Stimulated activated CD8-positive, alpha-beta memory T cell treated with anti-CD3 and anti-CD28 coated beads, Interleukin-7, amount 100 ng/mL, for 48 hours (primary cell): Measurements from ENCODE around the gene ABHD17C.
"Not testable (repeated sequence)": the region's sequence is repeated elsewhere in the genome, so short reads cannot be mapped to it uniquely, and the experiment has no call there.

Experiments used
- DNase-seq, 2 donors: peaks; one replicate each; pipeline ENCODE4 v3.0.0-alpha.2; 2020; ENCODE audit warnings: low read depth in 1 of 2; ENCODE audit errors: extremely low read depth in 1 of 2

The ABHD17C gene

GRCh38 chr15:80760960-80761359 lies 65.8 kb downstream of the ABHD17C start:
- no peak for DNase-seq

- no peak for DNase-seq
These were observed 66.6 kb downstream of the ABHD17C start for GRCh38 chr15:80761754-80762153.

DNA sequence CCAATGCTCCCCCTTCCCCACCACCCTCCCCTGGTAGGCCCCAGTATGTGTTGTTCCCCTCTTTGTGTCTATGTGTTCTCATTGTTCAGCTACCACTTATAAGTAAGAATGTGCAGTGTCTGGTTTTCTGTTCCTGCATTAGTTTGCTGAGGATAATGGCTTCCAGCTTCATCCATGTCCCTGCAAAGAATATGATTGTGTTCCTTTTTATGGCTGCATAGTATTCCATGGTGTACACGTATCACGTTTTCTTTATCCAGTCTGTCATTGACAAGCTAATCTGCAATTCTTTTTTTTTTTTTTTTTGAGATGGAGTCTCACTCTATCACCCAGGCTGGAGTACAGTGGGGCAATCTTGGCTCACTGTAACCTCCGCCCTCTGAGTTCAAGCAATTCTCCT lies 68.1 kb downstream of the ABHD17C start:
- DNase-seq = not testable (repeated sequence)

- DNase-seq = no peak
These were observed 69.4 kb downstream of the ABHD17C start for GRCh38 chr15:80764535-80764934.

DNA sequence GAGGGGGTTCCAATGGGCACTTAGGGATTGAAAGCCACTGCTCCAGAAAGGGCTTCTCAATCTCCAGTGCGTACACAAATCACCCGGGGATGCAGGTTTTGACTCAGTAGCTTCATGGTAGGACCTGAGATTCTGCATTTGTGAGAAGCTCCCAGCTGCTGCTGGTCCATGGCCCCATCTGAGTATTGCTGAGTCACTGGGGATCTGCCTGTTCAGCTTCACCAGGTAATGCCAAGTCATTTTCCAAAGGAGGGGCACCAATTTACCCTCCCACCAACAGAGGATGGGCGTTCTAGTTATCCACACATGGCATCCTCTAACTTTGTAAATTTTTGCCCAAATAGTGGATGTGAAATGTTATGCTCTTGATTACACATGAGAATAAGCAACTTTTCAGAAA lies 71.2 kb downstream of the ABHD17C start:
- no peak for DNase-seq

- no peak for DNase-seq
These were observed 73.0 kb downstream of the ABHD17C start for GRCh38 chr15:80768158-80768557.

DNA sequence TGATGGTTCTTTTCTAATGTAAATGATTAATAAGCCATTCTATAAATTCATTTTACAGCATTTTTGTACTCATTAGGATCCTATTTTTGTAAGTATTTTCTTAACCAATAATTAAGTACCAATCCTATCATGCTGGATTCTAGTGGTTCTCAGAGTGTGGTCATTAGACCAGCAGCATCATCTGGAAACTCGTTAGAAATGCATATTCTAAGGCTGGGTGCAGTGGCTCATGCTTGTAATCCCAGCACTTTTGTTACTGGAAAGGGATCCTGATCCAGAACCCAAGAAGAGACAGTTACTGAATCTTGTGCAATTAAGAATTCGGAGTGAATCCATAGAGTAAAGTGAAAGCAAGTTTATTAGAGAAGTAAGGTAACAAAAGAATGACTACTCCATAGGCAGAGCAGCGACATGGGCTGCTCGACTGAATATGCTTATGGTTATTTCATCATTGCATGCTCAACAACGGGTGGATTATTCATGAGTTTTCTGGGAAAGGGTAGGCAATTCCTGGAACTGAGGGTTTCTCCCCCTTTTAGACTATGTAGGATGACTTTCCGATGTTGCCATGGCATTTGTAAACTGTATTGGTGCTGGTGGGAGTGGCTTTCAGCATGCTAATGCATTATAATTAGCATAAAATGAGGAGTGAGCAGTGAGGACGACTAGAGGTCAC lies 74.2 kb downstream of the ABHD17C start:
- DNase-seq = no peak

- no peak for DNase-seq
These were observed 75.0 kb downstream of the ABHD17C start for GRCh38 chr15:80769829-80770705.

- no peak for DNase-seq
These were observed 78.0 kb downstream of the ABHD17C start for GRCh38 chr15:80773122-80773551.

DNA sequence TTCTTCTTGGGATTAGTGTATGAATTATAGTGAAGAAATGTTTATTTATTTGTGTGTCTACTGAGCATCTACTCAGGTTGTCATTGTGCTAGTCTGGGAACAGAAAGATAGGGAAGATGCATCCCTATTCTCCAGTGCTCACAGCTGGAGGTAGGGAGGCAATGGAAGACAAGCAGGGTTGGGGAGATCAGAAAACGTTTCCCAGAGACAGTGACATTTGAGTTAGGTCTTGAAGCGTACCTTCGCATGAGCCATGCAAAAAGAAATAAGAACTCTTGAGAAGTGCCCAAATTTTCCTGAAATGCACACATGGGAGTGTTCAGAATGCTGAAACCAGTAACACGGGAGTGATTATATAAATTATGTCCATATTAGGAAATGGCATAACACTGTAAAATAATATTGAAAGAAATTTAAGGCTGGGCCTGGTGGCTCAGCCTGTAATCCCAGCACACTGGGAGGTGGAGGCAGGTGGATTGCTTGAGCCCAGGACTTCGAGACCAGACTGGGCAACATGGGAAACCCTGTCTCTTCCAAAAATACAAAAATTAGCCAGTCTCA lies 78.8 kb downstream of the ABHD17C start:
- DNase-seq = no peak

DNA sequence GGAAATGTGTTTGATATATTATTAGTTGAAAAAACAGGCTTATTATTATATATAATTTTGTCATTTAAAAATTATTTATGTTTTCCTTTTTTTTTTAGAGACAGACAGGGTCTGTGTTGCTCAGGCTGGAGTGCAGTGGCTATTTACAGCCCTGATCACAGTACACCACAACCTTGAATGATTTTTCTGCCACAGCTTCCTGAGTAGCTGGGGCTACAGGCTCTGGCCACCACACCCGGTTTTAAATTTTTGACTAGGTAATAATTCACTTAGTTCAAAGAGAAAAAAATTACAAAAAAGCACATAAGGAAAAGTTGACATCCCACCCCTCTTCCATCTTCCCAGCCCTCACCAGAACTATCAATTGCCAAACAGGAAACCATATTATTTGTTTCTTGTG lies 79.4 kb downstream of the ABHD17C start:
- no peak for DNase-seq

DNA sequence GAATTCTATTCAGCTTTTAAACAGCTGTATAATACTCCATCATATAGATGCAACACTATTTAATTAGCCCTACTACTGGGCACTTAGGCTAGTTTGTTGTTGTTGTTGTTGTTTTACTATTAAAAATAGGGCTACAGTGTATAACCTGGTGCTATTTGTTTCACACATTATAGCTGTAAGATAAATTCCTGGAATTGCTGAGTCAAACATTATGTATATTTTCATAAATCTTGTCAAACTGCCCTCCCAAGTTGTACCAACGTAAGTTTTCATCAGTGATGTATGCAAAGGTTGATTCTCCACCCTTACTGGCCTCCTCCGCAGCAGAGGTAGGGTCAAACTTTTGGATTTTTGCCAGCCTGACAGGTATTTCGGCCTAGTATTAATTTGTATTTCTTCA lies 80.2 kb downstream of the ABHD17C start:
- no peak for DNase-seq

DNA sequence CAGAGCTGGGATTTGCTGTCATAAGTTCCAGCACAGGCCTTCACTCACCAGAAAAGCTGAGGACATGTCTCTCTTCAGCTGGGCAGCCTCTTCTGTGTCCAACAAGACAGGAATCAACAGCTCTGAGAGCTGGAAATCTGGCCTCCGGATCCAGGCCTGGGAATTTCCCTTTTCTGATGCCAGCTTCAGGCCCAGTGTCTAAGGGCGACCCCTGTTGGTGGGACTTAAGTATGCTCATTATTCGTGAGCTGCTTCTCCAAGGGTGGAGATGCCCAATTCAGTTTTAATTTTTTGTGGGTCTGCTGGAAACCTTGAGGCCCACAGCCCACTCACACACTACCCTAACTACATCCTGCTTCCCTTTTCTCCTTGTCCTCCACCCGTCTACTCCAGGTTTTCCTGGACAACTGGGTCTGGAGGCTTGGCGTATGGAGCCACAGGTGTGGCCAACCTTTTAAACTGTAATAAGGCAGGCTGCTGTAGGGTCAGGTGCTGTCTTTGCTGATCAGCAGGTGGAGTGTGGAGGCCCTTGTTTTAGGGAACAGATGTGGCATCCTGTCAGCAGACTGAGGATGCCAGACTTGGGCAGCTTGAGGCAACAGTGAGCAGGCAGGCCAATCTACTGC lies 81.4 kb downstream of the ABHD17C start:
- DNase-seq = peak; percentile 21 to 47

DNA sequence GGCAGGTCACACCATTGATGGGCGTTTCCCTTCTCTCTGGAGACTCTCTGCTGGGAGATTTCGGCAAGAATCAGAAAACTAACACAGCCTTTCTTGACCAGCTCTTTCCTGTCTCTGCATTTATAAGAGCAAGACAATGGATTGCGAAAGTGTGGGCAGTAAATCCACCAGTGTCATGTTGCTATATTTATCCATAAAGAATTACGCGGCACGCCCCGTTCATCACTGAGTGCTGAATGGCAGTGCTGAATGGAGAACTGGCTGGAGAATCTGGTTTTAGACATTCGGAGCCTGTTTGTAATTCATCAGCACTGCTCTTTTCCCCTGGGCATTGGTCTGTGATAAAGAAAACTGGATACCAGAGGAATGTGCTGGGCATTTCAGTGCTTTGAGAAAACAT lies 82.0 kb downstream of the ABHD17C start:
- no peak for DNase-seq

GRCh38 chr15:80777826-80778620 lies 82.9 kb downstream of the ABHD17C start:
- DNase-seq = no peak

DNA sequence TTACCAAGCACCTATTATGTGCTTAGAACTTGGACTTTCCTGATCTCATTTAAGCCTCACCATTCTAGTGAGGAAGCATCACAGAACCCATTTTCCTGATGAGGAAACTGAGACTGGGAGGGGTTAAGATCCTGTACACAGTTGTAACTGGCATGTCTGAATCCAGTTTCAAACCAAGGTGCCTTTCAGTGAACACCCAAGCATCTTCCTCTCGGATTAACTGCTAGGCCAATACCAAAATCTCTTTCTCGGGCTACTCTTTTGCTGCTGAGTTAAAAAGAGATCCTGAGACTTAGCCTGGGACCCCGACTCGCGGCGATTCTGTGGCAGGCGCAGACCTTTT lies 83.5 kb downstream of the ABHD17C start:
- DNase-seq = no peak

GRCh38 chr15:80778964-80779657 lies 84.0 kb downstream of the ABHD17C start, which contains the start of gene CEMIP:
Gene CEMIP, plus strand, starts transcription at chr15:80779370. Its CDS starts 94,510 bp downstream, at chr15:80873880.
- DNase-seq = peak; percentile 47 to 51

DNA sequence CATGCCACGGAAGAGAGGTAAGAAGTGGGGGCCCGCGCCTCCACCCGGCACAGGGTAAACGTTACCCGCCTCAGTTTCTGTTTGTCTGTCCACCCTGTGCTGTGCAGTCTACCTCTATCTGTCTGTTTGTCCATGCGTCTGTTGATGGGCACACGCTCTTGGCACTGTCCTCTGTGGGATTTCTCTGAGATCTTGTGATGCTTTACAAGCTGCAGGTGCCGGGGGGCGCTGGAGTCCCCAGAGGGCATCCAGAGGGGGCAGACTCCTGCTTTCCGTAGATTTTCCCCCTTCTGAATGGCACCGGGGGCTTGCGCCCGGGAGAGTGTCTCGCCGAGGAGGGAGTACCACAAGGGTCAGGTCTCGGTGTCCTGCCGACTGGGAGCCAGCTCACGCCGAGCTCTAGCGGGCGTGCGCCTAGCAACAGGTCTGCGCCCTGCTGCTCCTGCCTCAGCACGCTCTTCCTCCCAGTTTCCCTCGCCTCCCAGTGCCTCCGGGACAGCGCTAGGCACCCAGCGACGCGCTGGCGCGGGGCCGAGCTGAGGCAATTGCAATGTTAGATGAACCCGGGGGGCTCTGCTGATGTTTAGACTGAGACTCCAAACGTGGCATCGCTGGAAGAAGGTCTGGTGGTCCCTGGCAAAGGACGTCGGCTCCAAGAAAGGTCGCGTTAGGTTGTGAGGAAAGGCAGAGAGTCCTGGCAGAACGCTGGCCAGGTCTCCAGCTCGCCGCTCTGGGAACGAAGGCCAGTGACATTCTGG lies 84.7 kb downstream of the ABHD17C start:
- DNase-seq = no peak
